ENCODE data around the gene NUP210. TPM values are rescaled to one million over a fixed set of nuclear protein-coding genes. Genes with fewer than 3 reads are reported as not detected.

NUP210 gene
- total RNA-seq, 3 donors from 2014 or later (not counting 1 experiment from before 2014, with no cell fraction given), result 156 to 194 (median 179) TPM

- no peak for DNase-seq
- Mint-ChIP-seq H3K4me1 (no peaks in the 10 kb centered on the region), H3K27ac (no peak overlapping the region), H3K27me3 (ENCODE audit: low read depth in 2 of 2) (no peaks in the 10 kb centered on the region), H3K36me3 (peaks cover 11% of the 10 kb centered on the region), H3K4me3 (no peak overlapping the region), H3K9me3 (no peaks in the 10 kb centered on the region)
- no peaks in the 10 kb centered on the region for H3K27me3 ChIP-seq (ENCODE audit: control insufficient read depth, insufficient read depth, low read length)
- 98% methylated on average over 22 of the region's 22 CpGs for WGBS (ENCODE audit: insufficient coverage)
- intact Hi-C loops (cut with micrococcal nuclease), result no loop called here
- no peaks in the 10 kb centered on the region for H3K4me1 ChIP-seq (ENCODE audit: control insufficient read depth, insufficient read depth, low read length)
- TF ChIP-seq CTCF (IDR thresholded peaks at IDR 0.05), result no peak
- H3K4me3 ChIP-seq (ENCODE audit: low read length), result no peak overlapping the region
- H3K27ac ChIP-seq (ENCODE audit: low read length), result no peak overlapping the region
- H3K9me3 ChIP-seq (ENCODE audit: control insufficient read depth, insufficient read depth, low read length), result no peaks in the 10 kb centered on the region
- peaks cover 91% of the 10 kb centered on the region for H3K36me3 ChIP-seq (ENCODE audit: control insufficient read depth, insufficient read depth, low read length)
- no peak for ATAC-seq
Observed at GRCh38 chr3:13319564-13320220, 100.4 kb downstream of the NUP210 start.

- H3K27me3 ChIP-seq (ENCODE audit: control insufficient read depth, insufficient read depth, low read length), result no peaks in the 10 kb centered on the region
- Mint-ChIP-seq H3K27me3 (ENCODE audit: low read depth in 2 of 2) (no peaks in the 10 kb centered on the region), H3K9me3 (no peaks in the 10 kb centered on the region), H3K4me3 (no peak overlapping the region), H3K27ac (peak overlapping the region in 1 of 2 donors; percentile 40), H3K4me1 (no peaks in the 10 kb centered on the region), H3K36me3 (peaks cover 11% of the 10 kb centered on the region)
- ATAC-seq, result no peak
- TF ChIP-seq CTCF (IDR thresholded peaks at IDR 0.05), result no peak
- DNase-seq, result no peak
- intact Hi-C loops (cut with micrococcal nuclease), result no loop called here
- H3K9me3 ChIP-seq (ENCODE audit: control insufficient read depth, insufficient read depth, low read length), result no peaks in the 10 kb centered on the region
- 97% methylated on average over 14 of the region's 14 CpGs for WGBS (ENCODE audit: insufficient coverage)
- peaks cover 91% of the 10 kb centered on the region for H3K36me3 ChIP-seq (ENCODE audit: control insufficient read depth, insufficient read depth, low read length)
- H3K4me3 ChIP-seq (ENCODE audit: low read length), result no peak overlapping the region
- no peaks in the 10 kb centered on the region for H3K4me1 ChIP-seq (ENCODE audit: control insufficient read depth, insufficient read depth, low read length)
- no peak overlapping the region for H3K27ac ChIP-seq (ENCODE audit: low read length)
Observed at GRCh38 chr3:13318626-13319470, 101.3 kb downstream of the NUP210 start.

- Mint-ChIP-seq H3K27ac (peak overlapping the region; percentile 15 to 36), H3K4me3 (no peak overlapping the region), H3K9me3 (no peaks in the 10 kb centered on the region), H3K4me1 (no peaks in the 10 kb centered on the region), H3K27me3 (ENCODE audit: low read depth in 2 of 2) (no peaks in the 10 kb centered on the region), H3K36me3 (peaks cover 11% of the 10 kb centered on the region)
- no peak for TF ChIP-seq CTCF (IDR thresholded peaks at IDR 0.05)
- Histone ChIP-seq H3K4me1 (ENCODE audit: control insufficient read depth, insufficient read depth, low read length) (no peaks in the 10 kb centered on the region), H3K36me3 (ENCODE audit: control insufficient read depth, insufficient read depth, low read length) (peaks cover 86% of the 10 kb centered on the region), H3K9me3 (ENCODE audit: control insufficient read depth, insufficient read depth, low read length) (no peaks in the 10 kb centered on the region), H3K27ac (ENCODE audit: low read length) (no peak overlapping the region), H3K27me3 (ENCODE audit: control insufficient read depth, insufficient read depth, low read length) (no peaks in the 10 kb centered on the region), H3K4me3 (ENCODE audit: low read length) (no peak overlapping the region)
- DNase-seq, result no peak
- 96% methylated on average over 29 of the region's 29 CpGs for WGBS (ENCODE audit: insufficient coverage)
- intact Hi-C loops (cut with micrococcal nuclease), result no loop called here
- ATAC-seq, result no peak
Observed at GRCh38 chr3:13317596-13318320, 102.4 kb downstream of the NUP210 start.

Data from natural killer cell (primary cell).